ENCODE results near the gene CD300LG.
"Not testable (repeated sequence)": the region's sequence is repeated elsewhere in the genome, so short reads cannot be mapped to it uniquely, and the experiment has no call there.

CD300LG gene

GRCh38 chr17:43868226-43868994 lies 21.4 kb downstream of the CD300LG start:
- TF ChIP-seq CTCF (conservative IDR thresholded peaks at IDR 0.05; ENCODE audit: control insufficient read depth, insufficient read depth, low read depth, low read length): no peak
- no peak for DNase-seq (ENCODE audit: low read depth)
- no peak overlapping the region for H3K4me3 ChIP-seq (ENCODE audit: control insufficient read depth, low read depth, low read length)

GRCh38 chr17:43869031-43869430 lies 22.1 kb downstream of the CD300LG start:
- not testable (repeated sequence) for DNase-seq (ENCODE audit: low read depth); H3K4me3 ChIP-seq (ENCODE audit: control insufficient read depth, low read depth, low read length)

GRCh38 chr17:43871946-43872690 lies 25.1 kb downstream of the CD300LG start:
- H3K4me3 ChIP-seq (ENCODE audit: control insufficient read depth, low read depth, low read length): no peak overlapping the region
- DNase-seq (ENCODE audit: low read depth): no peak
- TF ChIP-seq CTCF (conservative IDR thresholded peaks at IDR 0.05; ENCODE audit: control insufficient read depth, insufficient read depth, low read depth, low read length): no peak

GRCh38 chr17:43873091-43873490 lies 26.1 kb downstream of the CD300LG start:
- H3K4me3 ChIP-seq (ENCODE audit: control insufficient read depth, low read depth, low read length): no peak overlapping the region
- no peak for TF ChIP-seq CTCF (conservative IDR thresholded peaks at IDR 0.05; ENCODE audit: control insufficient read depth, insufficient read depth, low read depth, low read length)
- DNase-seq (ENCODE audit: low read depth): no peak

- H3K4me3 ChIP-seq (ENCODE audit: control insufficient read depth, low read depth, low read length): no peak overlapping the region
- TF ChIP-seq CTCF (conservative IDR thresholded peaks at IDR 0.05; ENCODE audit: control insufficient read depth, insufficient read depth, low read depth, low read length): no peak
- DNase-seq (ENCODE audit: low read depth): no peak
Measured at GRCh38 chr17:43873815-43874214, 26.8 kb downstream of the CD300LG start.

- TF ChIP-seq CTCF (conservative IDR thresholded peaks at IDR 0.05; ENCODE audit: control insufficient read depth, insufficient read depth, low read depth, low read length): no peak
- H3K4me3 ChIP-seq (ENCODE audit: control insufficient read depth, low read depth, low read length): no peak overlapping the region
- DNase-seq (ENCODE audit: low read depth): no peak
Measured at GRCh38 chr17:43874293-43874692, 27.3 kb downstream of the CD300LG start.

GRCh38 chr17:43875476-43876147 lies 28.6 kb downstream of the CD300LG start:
- DNase-seq (ENCODE audit: low read depth): no peak
- H3K4me3 ChIP-seq (ENCODE audit: control insufficient read depth, low read depth, low read length): no peak overlapping the region
- TF ChIP-seq CTCF (conservative IDR thresholded peaks at IDR 0.05; ENCODE audit: control insufficient read depth, insufficient read depth, low read depth, low read length): no peak

All from fibroblast of mammary gland (primary cell).